HUES6 (cell line): ENCODE results near the gene JCAD.
"Not testable (repeated sequence)": the region's sequence is repeated elsewhere in the genome, so short reads cannot be mapped to it uniquely, and the experiment has no call there.

Experiments
- H3K27ac ChIP-seq: 2 replicates; pipeline ENCODE4 v1.7.0; 2013; ENCODE audit warnings: low read depth, mild to moderate bottlenecking, low read length, inconsistent platforms
- H3K27me3 ChIP-seq: 2 replicates; pipeline ENCODE4 v1.6.1; 2013; ENCODE audit warnings: low read length; ENCODE audit not compliant: control insufficient read depth, insufficient read depth
- H3K36me3 ChIP-seq: 2 replicates; pipeline ENCODE4 v1.6.1; 2013; ENCODE audit warnings: low read length; ENCODE audit not compliant: control insufficient read depth, insufficient read depth
- H3K4me1 ChIP-seq: 2 replicates; pipeline ENCODE4 v1.6.1; 2013; ENCODE audit warnings: low read length; ENCODE audit not compliant: control insufficient read depth, insufficient read depth
- H3K4me3 ChIP-seq: 2 replicates; pipeline ENCODE4 v1.5.1; 2013; ENCODE audit warnings: low read depth, low read length
- H3K9ac ChIP-seq: one replicate; pipeline ENCODE4 v1.6.1; 2013; ENCODE audit warnings: mild to moderate bottlenecking, low read length
- H3K9me3 ChIP-seq: 2 replicates; pipeline ENCODE4 v1.6.1; 2013; ENCODE audit warnings: low read depth, low read length; ENCODE audit not compliant: control insufficient read depth, insufficient read depth

Gene JCAD

GRCh38 chr10:30026080-30026479 is 33.3 kb downstream of the JCAD start:
- peaks cover 6% of the 10 kb centered on the region; the same call in 1 of the 2 replicates for H3K36me3 ChIP-seq
- H3K27me3 ChIP-seq, result no peaks in the 10 kb centered on the region
- H3K4me1 ChIP-seq, result 0 out of 2 replicates have a peak, but pooled peaks cover 4% of the 10 kb centered on the region
- H3K4me3 ChIP-seq, result no peak overlapping the region
- no peak overlapping the region for H3K27ac ChIP-seq
- no peak overlapping the region for H3K9ac ChIP-seq
- H3K9me3 ChIP-seq, result no peaks in the 10 kb centered on the region

- H3K4me3 ChIP-seq, H3K9me3 ChIP-seq, H3K9ac ChIP-seq, H3K36me3 ChIP-seq, H3K27ac ChIP-seq, H3K27me3 ChIP-seq, H3K4me1 ChIP-seq: not testable (repeated sequence)
Observed at GRCh38 chr10:30025428-30025827, 34.0 kb downstream of the JCAD start.

GRCh38 chr10:30022590-30022989 is 36.8 kb downstream of the JCAD start:
- Histone ChIP-seq H3K27ac (no peak overlapping the region), H3K27me3 (no peaks in the 10 kb centered on the region), H3K4me3 (no peak overlapping the region), H3K4me1 (0 out of 2 replicates have a peak, but pooled peaks cover 4% of the 10 kb centered on the region), H3K9me3 (no peaks in the 10 kb centered on the region), H3K9ac (no peak overlapping the region), H3K36me3 (no peaks in the 10 kb centered on the region)

GRCh38 chr10:30019468-30019867 is 39.9 kb downstream of the JCAD start:
- Histone ChIP-seq H3K9me3 (no peaks in the 10 kb centered on the region), H3K9ac (no peak overlapping the region), H3K27me3 (no peaks in the 10 kb centered on the region), H3K27ac (no peak overlapping the region), H3K4me3 (no peak overlapping the region), H3K4me1 (no peaks in the 10 kb centered on the region), H3K36me3 (no peaks in the 10 kb centered on the region)

GRCh38 chr10:30018496-30018895 is 40.9 kb downstream of the JCAD start:
- Histone ChIP-seq H3K27ac (no peak overlapping the region), H3K9ac (no peak overlapping the region), H3K4me3 (no peak overlapping the region), H3K4me1 (no peaks in the 10 kb centered on the region), H3K36me3 (no peaks in the 10 kb centered on the region), H3K9me3 (no peaks in the 10 kb centered on the region), H3K27me3 (no peaks in the 10 kb centered on the region)

GRCh38 chr10:30017966-30018365 is 41.4 kb downstream of the JCAD start:
- Histone ChIP-seq H3K9ac (no peak overlapping the region), H3K36me3 (no peaks in the 10 kb centered on the region), H3K9me3 (no peaks in the 10 kb centered on the region), H3K27ac (no peak overlapping the region), H3K4me3 (no peak overlapping the region), H3K4me1 (no peaks in the 10 kb centered on the region), H3K27me3 (no peaks in the 10 kb centered on the region)

GRCh38 chr10:30017556-30017955 is 41.8 kb downstream of the JCAD start:
- no peaks in the 10 kb centered on the region for H3K4me1 ChIP-seq
- no peak overlapping the region for H3K9ac ChIP-seq
- no peak overlapping the region for H3K27ac ChIP-seq
- H3K27me3 ChIP-seq, result no peaks in the 10 kb centered on the region
- no peaks in the 10 kb centered on the region for H3K9me3 ChIP-seq
- H3K4me3 ChIP-seq, result no peak overlapping the region
- H3K36me3 ChIP-seq, result no peaks in the 10 kb centered on the region

- no peak overlapping the region for H3K4me3 ChIP-seq
- no peak overlapping the region for H3K9ac ChIP-seq
- no peaks in the 10 kb centered on the region for H3K9me3 ChIP-seq
- H3K27me3 ChIP-seq, result no peaks in the 10 kb centered on the region
- no peaks in the 10 kb centered on the region for H3K4me1 ChIP-seq
- no peaks in the 10 kb centered on the region for H3K36me3 ChIP-seq
- H3K27ac ChIP-seq, result no peak overlapping the region
Observed at GRCh38 chr10:30014511-30014910, 44.9 kb downstream of the JCAD start.

GRCh38 chr10:30013757-30014156 is 45.6 kb downstream of the JCAD start:
- H3K4me3 ChIP-seq, result no peak overlapping the region
- no peak overlapping the region for H3K27ac ChIP-seq
- H3K9me3 ChIP-seq, result no peaks in the 10 kb centered on the region
- no peaks in the 10 kb centered on the region for H3K4me1 ChIP-seq
- no peaks in the 10 kb centered on the region for H3K27me3 ChIP-seq
- H3K36me3 ChIP-seq, result no peaks in the 10 kb centered on the region
- H3K9ac ChIP-seq, result no peak overlapping the region

- no peak overlapping the region for H3K9ac ChIP-seq
- no peak overlapping the region for H3K4me3 ChIP-seq
- no peaks in the 10 kb centered on the region for H3K36me3 ChIP-seq
- no peaks in the 10 kb centered on the region for H3K4me1 ChIP-seq
- no peaks in the 10 kb centered on the region for H3K9me3 ChIP-seq
- no peak overlapping the region for H3K27ac ChIP-seq
- H3K27me3 ChIP-seq, result no peaks in the 10 kb centered on the region
Observed at GRCh38 chr10:30011956-30012647, 47.3 kb downstream of the JCAD start.

- Histone ChIP-seq H3K4me3 (no peak overlapping the region), H3K9me3 (no peaks in the 10 kb centered on the region), H3K27me3 (no peaks in the 10 kb centered on the region), H3K36me3 (no peaks in the 10 kb centered on the region), H3K9ac (no peak overlapping the region), H3K27ac (no peak overlapping the region), H3K4me1 (peaks cover 3% of the 10 kb centered on the region; the same call in 1 of the 2 replicates)
Observed at GRCh38 chr10:30011396-30011795, 48.0 kb downstream of the JCAD start.
